ENCODE results near the gene CFAP73.

Gene CFAP73

GRCh38 chr12:113142173-113142885 is 7.2 kb upstream of the CFAP73 start:
- DNase-seq (ENCODE audit: low read depth), result no peak

GRCh38 chr12:113142886-113143332 is 6.6 kb upstream of the CFAP73 start:
- DNase-seq (ENCODE audit: low read depth), result no peak

- DNase-seq (ENCODE audit: low read depth), result no peak
Observed at GRCh38 chr12:113143959-113144358, 5.6 kb upstream of the CFAP73 start.

GRCh38 chr12:113144806-113145205 is 4.7 kb upstream of the CFAP73 start:
- no peak for DNase-seq (ENCODE audit: low read depth)

- no peak for DNase-seq (ENCODE audit: low read depth)
Observed at GRCh38 chr12:113145720-113146551, 3.6 kb upstream of the CFAP73 start.

- DNase-seq (ENCODE audit: low read depth), result no peak
Observed at GRCh38 chr12:113146999-113147398, 2.5 kb upstream of the CFAP73 start.

GRCh38 chr12:113151655-113152054 is 2.1 kb downstream of the CFAP73 start:
- DNase-seq (ENCODE audit: low read depth), result no peak

- DNase-seq (ENCODE audit: low read depth), result no peak
Observed at GRCh38 chr12:113152196-113152834, 2.8 kb downstream of the CFAP73 start.

GRCh38 chr12:113152835-113153814 is 3.6 kb downstream of the CFAP73 start:
- peak; percentile 47 for DNase-seq (ENCODE audit: low read depth)

- DNase-seq (ENCODE audit: low read depth), result no peak
Observed at GRCh38 chr12:113154351-113154973, 4.9 kb downstream of the CFAP73 start.

- DNase-seq (ENCODE audit: low read depth), result no peak
Observed at GRCh38 chr12:113155060-113155459, 5.5 kb downstream of the CFAP73 start.

- DNase-seq (ENCODE audit: low read depth), result no peak
Observed at GRCh38 chr12:113155646-113156045, 6.1 kb downstream of the CFAP73 start.

- no peak for DNase-seq (ENCODE audit: low read depth)
Observed at GRCh38 chr12:113157218-113157859, 7.8 kb downstream of the CFAP73 start.

- DNase-seq (ENCODE audit: low read depth), result no peak
Observed at GRCh38 chr12:113158439-113159203, 9.1 kb downstream of the CFAP73 start.

- DNase-seq (ENCODE audit: low read depth), result no peak
Observed at GRCh38 chr12:113159937-113160336, 10.4 kb downstream of the CFAP73 start.

GRCh38 chr12:113161415-113162016 is 12.0 kb downstream of the CFAP73 start:
- no peak for DNase-seq (ENCODE audit: low read depth)

GRCh38 chr12:113162102-113163029 is 12.8 kb downstream of the CFAP73 start:
- no peak for DNase-seq (ENCODE audit: low read depth)

- no peak for DNase-seq (ENCODE audit: low read depth)
Observed at GRCh38 chr12:113163030-113163360, 13.5 kb downstream of the CFAP73 start.

Data from stimulated activated CD4-positive, alpha-beta T cell treated with anti-CD3 and anti-CD28 coated beads, Interleukin-2, amount 100 ng/mL, for 4 hours (primary cell).